ENCODE results near the gene KRT4. TPM values are rescaled to one million over a fixed set of nuclear protein-coding genes. Genes with fewer than 3 reads are reported as not detected.

Gene KRT4
- polyA plus RNA-seq, 2 of the 4 experiments (the other 2 are of a cell fraction): 2.1 to 12.8 TPM

- 10% methylated on average over 7 of the region's 7 CpGs for WGBS (ENCODE audit: missing lambda C conversion rate)
- peak overlapping the region; percentile 88 to 89 for H3K27ac ChIP-seq
- ChIA-PET POLR2A (no interaction called here), CTCF (interaction anchor here (0.9 to 1.4 kb wide), 2 partner anchors 81 to 88 kb away, joined by 4 read pairs; no protein-coding TSS in a partner anchor)
- DNase-seq (ENCODE audit: low read depth in 1 of 2, low spot score in 1 of 2) (peak; percentile 40 to 75), ATAC-seq (peak; percentile 32 to 47; a peak in 3 of 6 replicates), FAIRE-seq (no peak)
- peak overlapping the region; percentile 54 for H3K4me2 ChIP-seq
- H3K4me3 ChIP-seq: no peak overlapping the region
- TF ChIP-seq HOXB13 (CRISPR knock-in tag; IDR thresholded peaks at IDR 0.05; ENCODE audit: low read depth) (0 out of 2 replicates have a peak, but pooled peaks have one; percentile 33), MYC (IDR thresholded peaks at IDR 0.05; ENCODE audit: borderline replicate concordance, low read length) (no peak), NPAS2 (CRISPR knock-in tag; IDR thresholded peaks at IDR 0.05; ENCODE audit: borderline replicate concordance) (no peak), USF2 (IDR thresholded peaks at IDR 0.05) (no peak), ZNF302 (CRISPR knock-in tag; IDR thresholded peaks at IDR 0.05) (no peak), BHLHE40 (IDR thresholded peaks at IDR 0.05; ENCODE audit: low read depth, low read length) (no peak), GATA3 (IDR thresholded peaks at IDR 0.05; ENCODE audit: borderline replicate concordance) (peak; percentile 57; the same call in 1 of the 2 replicates), JUNB (IDR thresholded peaks at IDR 0.05) (peak; percentile 46), CEBPB (IDR thresholded peaks at IDR 0.05) (no peak; a peak in 1 of 4 replicates), FOSL2 (IDR thresholded peaks at IDR 0.05) (peak; percentile 48; the same call in 1 of the 2 replicates), FOSL2 (CRISPR knock-in tag; IDR thresholded peaks at IDR 0.05) (peak; percentile 85), SREBF2 (IDR thresholded peaks at IDR 0.05) (no peak), ZC3H11A (IDR thresholded peaks at IDR 0.05) (no peak), EHF (CRISPR knock-in tag; IDR thresholded peaks at IDR 0.05) (no peak), RFX5 (IDR thresholded peaks at IDR 0.05) (no peak), CHD2 (IDR thresholded peaks at IDR 0.05; ENCODE audit: low read length, partially characterized antibody) (no peak), FOSB (CRISPR knock-in tag; IDR thresholded peaks at IDR 0.05) (no peak), MAZ (IDR thresholded peaks at IDR 0.05; ENCODE audit: borderline replicate concordance, low read depth, low read length) (no peak), RARB (CRISPR knock-in tag; IDR thresholded peaks at IDR 0.05) (no peak), RAD21 (conservative IDR thresholded peaks at IDR 0.05 in 1 of 2, IDR thresholded peaks at IDR 0.05 in 1 of 2) (no peak), JUN (IDR thresholded peaks at IDR 0.05) (peak in 1 of 2 experiments; percentile 37; a peak in 1 of 5 replicates), FOXS1 (CRISPR knock-in tag; IDR thresholded peaks at IDR 0.05) (no peak), CBX2 (IDR thresholded peaks at IDR 0.05; ENCODE audit: borderline replicate concordance, low read depth) (no peak), KDM1A (IDR thresholded peaks at IDR 0.05; ENCODE audit: low read depth) (no peak), KDM5A (IDR thresholded peaks at IDR 0.05) (no peak), EHMT2 (IDR thresholded peaks at IDR 0.05; ENCODE audit: low read depth) (no peak), POLR2A (IDR thresholded peaks at IDR 0.05; ENCODE audit: low read length) (no peak)
- TF ChIP-seq, protein P1, sequence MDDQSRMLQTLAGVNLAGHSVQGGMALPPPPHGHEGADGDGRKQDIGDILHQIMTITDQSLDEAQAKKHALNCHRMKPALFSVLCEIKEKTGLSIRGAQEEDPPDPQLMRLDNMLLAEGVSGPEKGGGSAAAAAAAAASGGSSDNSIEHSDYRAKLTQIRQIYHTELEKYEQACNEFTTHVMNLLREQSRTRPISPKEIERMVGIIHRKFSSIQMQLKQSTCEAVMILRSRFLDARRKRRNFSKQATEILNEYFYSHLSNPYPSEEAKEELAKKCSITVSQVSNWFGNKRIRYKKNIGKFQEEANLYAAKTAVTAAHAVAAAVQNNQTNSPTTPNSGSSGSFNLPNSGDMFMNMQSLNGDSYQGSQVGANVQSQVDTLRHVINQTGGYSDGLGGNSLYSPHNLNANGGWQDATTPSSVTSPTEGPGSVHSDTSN (IDR thresholded peaks at IDR 0.05): no peak
- TF ChIP-seq, protein P2, sequence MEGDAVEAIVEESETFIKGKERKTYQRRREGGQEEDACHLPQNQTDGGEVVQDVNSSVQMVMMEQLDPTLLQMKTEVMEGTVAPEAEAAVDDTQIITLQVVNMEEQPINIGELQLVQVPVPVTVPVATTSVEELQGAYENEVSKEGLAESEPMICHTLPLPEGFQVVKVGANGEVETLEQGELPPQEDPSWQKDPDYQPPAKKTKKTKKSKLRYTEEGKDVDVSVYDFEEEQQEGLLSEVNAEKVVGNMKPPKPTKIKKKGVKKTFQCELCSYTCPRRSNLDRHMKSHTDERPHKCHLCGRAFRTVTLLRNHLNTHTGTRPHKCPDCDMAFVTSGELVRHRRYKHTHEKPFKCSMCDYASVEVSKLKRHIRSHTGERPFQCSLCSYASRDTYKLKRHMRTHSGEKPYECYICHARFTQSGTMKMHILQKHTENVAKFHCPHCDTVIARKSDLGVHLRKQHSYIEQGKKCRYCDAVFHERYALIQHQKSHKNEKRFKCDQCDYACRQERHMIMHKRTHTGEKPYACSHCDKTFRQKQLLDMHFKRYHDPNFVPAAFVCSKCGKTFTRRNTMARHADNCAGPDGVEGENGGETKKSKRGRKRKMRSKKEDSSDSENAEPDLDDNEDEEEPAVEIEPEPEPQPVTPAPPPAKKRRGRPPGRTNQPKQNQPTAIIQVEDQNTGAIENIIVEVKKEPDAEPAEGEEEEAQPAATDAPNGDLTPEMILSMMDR (IDR thresholded peaks at IDR 0.05): no peak
- TF ChIP-seq, protein P3, sequence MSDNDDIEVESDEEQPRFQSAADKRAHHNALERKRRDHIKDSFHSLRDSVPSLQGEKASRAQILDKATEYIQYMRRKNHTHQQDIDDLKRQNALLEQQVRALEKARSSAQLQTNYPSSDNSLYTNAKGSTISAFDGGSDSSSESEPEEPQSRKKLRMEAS (IDR thresholded peaks at IDR 0.05): peak; percentile 57
- TF ChIP-seq, protein P4, sequence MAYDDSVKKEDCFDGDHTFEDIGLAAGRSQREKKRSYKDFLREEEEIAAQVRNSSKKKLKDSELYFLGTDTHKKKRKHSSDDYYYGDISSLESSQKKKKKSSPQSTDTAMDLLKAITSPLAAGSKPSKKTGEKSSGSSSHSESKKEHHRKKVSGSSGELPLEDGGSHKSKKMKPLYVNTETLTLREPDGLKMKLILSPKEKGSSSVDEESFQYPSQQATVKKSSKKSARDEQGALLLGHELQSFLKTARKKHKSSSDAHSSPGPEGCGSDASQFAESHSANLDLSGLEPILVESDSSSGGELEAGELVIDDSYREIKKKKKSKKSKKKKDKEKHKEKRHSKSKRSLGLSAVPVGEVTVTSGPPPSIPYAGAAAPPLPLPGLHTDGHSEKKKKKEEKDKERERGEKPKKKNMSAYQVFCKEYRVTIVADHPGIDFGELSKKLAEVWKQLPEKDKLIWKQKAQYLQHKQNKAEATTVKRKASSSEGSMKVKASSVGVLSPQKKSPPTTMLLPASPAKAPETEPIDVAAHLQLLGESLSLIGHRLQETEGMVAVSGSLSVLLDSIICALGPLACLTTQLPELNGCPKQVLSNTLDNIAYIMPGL (CRISPR knock-in tag; IDR thresholded peaks at IDR 0.05; ENCODE audit: borderline replicate concordance): no peak
- TF ChIP-seq, protein P5, sequence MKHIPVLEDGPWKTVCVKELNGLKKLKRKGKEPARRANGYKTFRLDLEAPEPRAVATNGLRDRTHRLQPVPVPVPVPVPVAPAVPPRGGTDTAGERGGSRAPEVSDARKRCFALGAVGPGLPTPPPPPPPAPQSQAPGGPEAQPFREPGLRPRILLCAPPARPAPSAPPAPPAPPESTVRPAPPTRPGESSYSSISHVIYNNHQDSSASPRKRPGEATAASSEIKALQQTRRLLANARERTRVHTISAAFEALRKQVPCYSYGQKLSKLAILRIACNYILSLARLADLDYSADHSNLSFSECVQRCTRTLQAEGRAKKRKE (CRISPR knock-in tag; IDR thresholded peaks at IDR 0.05; ENCODE audit: low read depth): no peak
- peaks cover 67% of the 10 kb centered on the region for H3K4me1 ChIP-seq
- no peaks in the 10 kb centered on the region for H3K9me3 ChIP-seq
These were observed 15.0 kb downstream of the KRT4 start for GRCh38 chr12:52798671-52799504.

All from A549 (cell line).